ENCODE data around the gene GK.
A peak's percentile ranks its signal among the peaks of the same experiment; 100 is the strongest.
"Not testable (repeated sequence)": the region's sequence is repeated elsewhere in the genome, so short reads cannot be mapped to it uniquely, and the experiment has no call there.

Gene GK
- 2.7 to 273 (median 23.4) reads per million in 9 experiments for total RNA-seq

GRCh38 chrX:30653415-30654131 is at the start of gene GK:
TSS of gene GK (plus strand) at chrX:30653423. CDS start at chrX:30653538, 115 bp downstream.
- H3K27me3 Mint-ChIP-seq = no peaks in the 10 kb centered on the region
- peak within 1 kb of the TSS; percentile 87 for H3K4me3 Mint-ChIP-seq
- H3K4me1 Mint-ChIP-seq (ENCODE audit: low read depth in 2 of 2) = peaks cover 10 to 12% of the 10 kb centered on the region in 2 donors
- peaks cover 7% of the 10 kb centered on the region for H3K36me3 Mint-ChIP-seq (ENCODE audit: insufficient read depth)
- H3K9me3 Mint-ChIP-seq = no peaks in the 10 kb centered on the region
- DNase-seq = peak; percentile 3 to 19 (median 5)
- no peak for ATAC-seq (replicated peaks)
- peak within 1 kb of the TSS; percentile 81 to 92 for H3K27ac Mint-ChIP-seq

DNA sequence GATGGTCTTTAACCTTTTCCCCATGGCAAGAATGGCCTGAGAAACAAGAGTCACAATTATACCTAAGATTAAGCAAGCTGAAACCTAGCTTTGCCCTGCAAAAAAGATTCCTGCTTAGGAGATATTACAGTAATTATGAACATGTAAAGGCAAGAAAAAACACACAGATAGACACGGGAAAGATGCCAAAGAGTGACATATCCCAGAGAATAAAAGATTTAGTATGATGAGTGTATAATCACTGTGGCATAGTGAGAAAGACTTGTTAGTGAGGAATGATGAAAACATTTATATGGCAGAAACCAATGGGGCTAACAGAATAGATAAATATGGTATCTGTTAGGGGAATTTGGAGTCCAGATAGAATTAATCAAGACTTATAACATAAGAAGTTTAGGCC is 46.1 kb upstream of the GK start:
- Mint-ChIP-seq H3K27me3 (no peaks in the 10 kb centered on the region), H3K27ac (no peak overlapping the region), H3K4me3 (no peak overlapping the region), H3K36me3 (ENCODE audit: insufficient read depth) (no peaks in the 10 kb centered on the region), H3K9me3 (no peaks in the 10 kb centered on the region), H3K4me1 (ENCODE audit: low read depth in 2 of 2) (no peaks in the 10 kb centered on the region)
- no peak for ATAC-seq (replicated peaks)
- DNase-seq = no peak

DNA sequence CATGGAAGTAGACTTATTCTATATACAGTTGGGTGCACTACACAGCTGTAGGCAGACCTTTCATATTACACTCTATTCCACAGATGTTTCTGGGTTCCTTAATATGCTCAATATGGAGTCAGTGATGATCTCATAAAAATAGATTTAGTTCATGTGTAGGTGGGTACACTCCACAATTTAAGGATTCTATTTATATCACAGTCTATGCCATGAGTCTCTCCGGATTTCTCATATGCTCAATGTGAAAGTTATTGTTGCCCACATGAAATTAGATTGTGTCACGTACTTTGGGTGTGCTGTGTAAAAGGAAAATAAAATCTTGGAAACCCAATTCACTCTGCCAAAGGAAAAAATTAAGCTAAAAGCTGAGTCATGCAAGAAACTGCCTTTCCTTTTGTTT is 43.2 kb upstream of the GK start:
- H3K36me3 Mint-ChIP-seq (ENCODE audit: insufficient read depth) = no peaks in the 10 kb centered on the region
- no peaks in the 10 kb centered on the region for H3K27me3 Mint-ChIP-seq
- ATAC-seq (replicated peaks) (no peak), DNase-seq (no peak)
- no peak overlapping the region for H3K27ac Mint-ChIP-seq
- H3K4me3 Mint-ChIP-seq = no peak overlapping the region
- H3K9me3 Mint-ChIP-seq = no peaks in the 10 kb centered on the region
- H3K4me1 Mint-ChIP-seq (ENCODE audit: low read depth in 2 of 2) = no peaks in the 10 kb centered on the region

- no peak for ATAC-seq (replicated peaks)
- H3K4me1 Mint-ChIP-seq (ENCODE audit: low read depth in 2 of 2) = no peaks in the 10 kb centered on the region
- H3K27me3 Mint-ChIP-seq = no peaks in the 10 kb centered on the region
- no peaks in the 10 kb centered on the region for H3K9me3 Mint-ChIP-seq
- no peaks in the 10 kb centered on the region for H3K36me3 Mint-ChIP-seq (ENCODE audit: insufficient read depth)
- H3K27ac Mint-ChIP-seq = no peak overlapping the region
- no peak for DNase-seq
- H3K4me3 Mint-ChIP-seq = no peak overlapping the region
These were observed 41.0 kb upstream of the GK start for GRCh38 chrX:30612250-30612655.

GRCh38 chrX:30613721-30614120 is 39.5 kb upstream of the GK start:
- Mint-ChIP-seq H3K36me3 (ENCODE audit: insufficient read depth) (no peaks in the 10 kb centered on the region), H3K4me1 (ENCODE audit: low read depth in 2 of 2) (no peaks in the 10 kb centered on the region), H3K27me3 (no peaks in the 10 kb centered on the region), H3K9me3 (no peaks in the 10 kb centered on the region), H3K4me3 (no peak overlapping the region), H3K27ac (no peak overlapping the region)
- DNase-seq (no peak), ATAC-seq (replicated peaks) (no peak)

- DNase-seq = no peak
- Mint-ChIP-seq H3K4me3 (no peak overlapping the region), H3K27me3 (no peaks in the 10 kb centered on the region), H3K36me3 (ENCODE audit: insufficient read depth) (no peaks in the 10 kb centered on the region), H3K4me1 (ENCODE audit: low read depth in 2 of 2) (no peaks in the 10 kb centered on the region), H3K27ac (no peak overlapping the region), H3K9me3 (no peaks in the 10 kb centered on the region)
- no peak for ATAC-seq (replicated peaks)
These were observed 38.0 kb upstream of the GK start for GRCh38 chrX:30615229-30615628.

DNA sequence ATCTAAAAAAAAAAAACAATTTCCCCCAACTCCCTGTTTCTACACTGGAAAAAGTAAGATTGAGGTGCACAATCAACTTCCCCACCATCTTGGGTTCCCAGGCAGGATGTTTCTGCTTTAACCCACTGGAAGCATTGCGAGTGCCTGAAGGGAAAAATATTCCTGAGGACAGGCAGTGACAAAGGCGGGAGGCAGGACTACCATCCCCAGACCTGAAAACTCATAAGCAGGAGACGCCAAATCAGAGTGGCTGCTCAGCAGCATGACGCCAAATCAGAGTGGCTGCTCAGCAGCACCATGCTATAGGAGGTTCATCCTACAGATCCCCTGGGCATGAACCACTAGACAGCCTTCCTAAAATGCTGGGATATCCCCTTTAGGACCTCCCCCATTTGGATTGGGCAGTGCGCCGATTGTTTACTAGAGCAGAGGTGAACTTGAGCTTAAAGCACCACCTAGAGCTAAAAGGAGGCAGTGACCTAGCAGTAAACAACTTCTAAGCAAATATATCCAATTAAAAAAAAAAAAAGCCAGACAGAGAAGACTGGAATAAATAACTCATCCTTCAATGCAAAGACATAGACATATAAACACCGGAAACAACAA is 35.0 kb upstream of the GK start:
- no peak for ATAC-seq (replicated peaks)
- Mint-ChIP-seq H3K4me3 (no peak overlapping the region), H3K27me3 (no peaks in the 10 kb centered on the region), H3K4me1 (ENCODE audit: low read depth in 2 of 2) (no peaks in the 10 kb centered on the region), H3K9me3 (no peaks in the 10 kb centered on the region), H3K36me3 (ENCODE audit: insufficient read depth) (no peaks in the 10 kb centered on the region), H3K27ac (no peak overlapping the region)
- DNase-seq = no peak

- Mint-ChIP-seq H3K27me3 (no peaks in the 10 kb centered on the region), H3K4me1 (ENCODE audit: low read depth in 2 of 2) (no peaks in the 10 kb centered on the region), H3K4me3 (no peak overlapping the region), H3K9me3 (peaks cover 0 to 1% of the 10 kb centered on the region in 2 donors), H3K36me3 (ENCODE audit: insufficient read depth) (no peaks in the 10 kb centered on the region), H3K27ac (no peak overlapping the region)
- no peak for DNase-seq
- no peak for ATAC-seq (replicated peaks)
These were observed 33.1 kb upstream of the GK start for GRCh38 chrX:30620125-30620524.

- Mint-ChIP-seq H3K4me3 (no peak overlapping the region), H3K27ac (no peak overlapping the region), H3K4me1 (ENCODE audit: low read depth in 2 of 2) (no peaks in the 10 kb centered on the region), H3K9me3 (peaks cover 0 to 1% of the 10 kb centered on the region in 2 donors), H3K27me3 (no peaks in the 10 kb centered on the region), H3K36me3 (ENCODE audit: insufficient read depth) (no peaks in the 10 kb centered on the region)
- ATAC-seq (replicated peaks) = no peak
- no peak for DNase-seq
These were observed 32.1 kb upstream of the GK start for GRCh38 chrX:30620980-30621618.

GRCh38 chrX:30622361-30622760 is 30.9 kb upstream of the GK start:
- H3K4me3 Mint-ChIP-seq = no peak overlapping the region
- H3K9me3 Mint-ChIP-seq = peaks cover 0 to 1% of the 10 kb centered on the region in 2 donors
- DNase-seq (no peak), ATAC-seq (replicated peaks) (no peak)
- H3K27ac Mint-ChIP-seq = no peak overlapping the region
- no peaks in the 10 kb centered on the region for H3K27me3 Mint-ChIP-seq
- no peaks in the 10 kb centered on the region for H3K4me1 Mint-ChIP-seq (ENCODE audit: low read depth in 2 of 2)
- H3K36me3 Mint-ChIP-seq (ENCODE audit: insufficient read depth) = no peaks in the 10 kb centered on the region

- Mint-ChIP-seq H3K27me3 (no peaks in the 10 kb centered on the region), H3K4me1 (ENCODE audit: low read depth in 2 of 2) (no peaks in the 10 kb centered on the region), H3K27ac (no peak overlapping the region), H3K9me3 (peaks cover 0 to 1% of the 10 kb centered on the region in 2 donors), H3K36me3 (ENCODE audit: insufficient read depth) (no peaks in the 10 kb centered on the region), H3K4me3 (no peak overlapping the region)
- DNase-seq (no peak), ATAC-seq (replicated peaks) (no peak)
These were observed 26.8 kb upstream of the GK start for GRCh38 chrX:30626402-30626801.

DNA sequence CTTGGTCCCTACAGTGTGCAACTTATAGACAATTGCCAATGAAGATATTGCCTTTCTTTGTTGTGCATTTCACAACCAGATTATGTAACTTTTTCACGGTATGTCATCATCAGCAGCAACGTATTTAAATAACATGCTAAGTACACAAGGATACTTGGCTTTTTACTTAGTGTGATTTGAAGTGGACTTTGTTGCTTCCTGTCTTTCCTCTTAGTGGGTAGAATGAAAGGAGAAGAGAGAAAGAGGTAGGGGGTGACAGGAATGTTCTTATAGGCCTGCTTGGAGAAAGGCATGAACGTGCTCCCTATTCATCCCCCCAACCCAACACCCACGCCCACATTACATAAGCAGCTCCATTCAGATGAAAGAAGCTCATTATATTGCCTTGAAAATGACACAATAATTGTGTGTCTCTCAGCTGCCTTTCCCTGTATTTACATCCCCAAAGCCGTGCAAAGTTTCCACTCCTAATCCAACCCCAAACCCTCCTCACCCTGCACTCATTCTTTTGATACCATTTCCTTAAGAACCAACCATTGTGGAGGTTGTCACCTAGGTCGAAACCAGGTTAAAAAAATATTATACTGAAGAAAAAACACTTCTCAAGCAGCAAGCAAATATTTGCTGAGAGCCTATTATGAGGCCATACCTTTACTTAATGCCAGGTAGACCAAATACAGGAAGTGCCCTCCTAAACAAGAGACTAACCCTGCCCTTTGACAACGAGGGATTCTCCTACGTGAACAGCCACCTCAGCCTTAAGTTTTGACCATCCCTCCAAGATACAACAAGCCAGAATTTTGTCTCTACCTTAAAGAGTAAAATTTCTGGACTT is 25.2 kb upstream of the GK start:
- H3K9me3 Mint-ChIP-seq = peaks cover 0 to 1% of the 10 kb centered on the region in 2 donors
- H3K27ac Mint-ChIP-seq = no peak overlapping the region

DNA sequence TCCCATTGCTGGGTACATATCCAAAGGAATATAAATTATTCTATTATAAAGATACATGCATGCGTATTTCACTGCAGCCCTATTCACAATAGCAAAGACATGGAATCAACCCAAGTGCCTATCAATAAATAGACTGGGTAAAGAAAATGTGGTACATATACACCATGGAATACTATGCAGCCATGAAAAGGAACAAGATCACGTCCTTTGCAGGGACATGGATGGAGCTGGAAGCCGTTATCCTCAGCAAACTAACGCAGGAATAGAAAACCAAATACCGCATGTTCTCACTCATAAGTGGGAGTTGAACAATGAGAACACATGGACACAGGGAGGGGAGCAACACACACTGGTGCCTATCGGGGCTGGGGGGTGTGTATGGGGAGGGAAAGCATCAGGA is 19.2 kb upstream of the GK start:
- not testable (repeated sequence) for H3K4me1 Mint-ChIP-seq (ENCODE audit: low read depth in 2 of 2); H3K9me3 Mint-ChIP-seq; DNase-seq; H3K27me3 Mint-ChIP-seq; H3K4me3 Mint-ChIP-seq; H3K36me3 Mint-ChIP-seq (ENCODE audit: insufficient read depth); H3K27ac Mint-ChIP-seq; ATAC-seq (replicated peaks)

More for the DNA sequence above, 25.2 kb upstream of the GK start:
- H3K27me3 Mint-ChIP-seq = no peaks in the 10 kb centered on the region
- H3K4me3 Mint-ChIP-seq = no peak overlapping the region
- no peaks in the 10 kb centered on the region for H3K4me1 Mint-ChIP-seq (ENCODE audit: low read depth in 2 of 2)
- no peak for ATAC-seq (replicated peaks)
- H3K36me3 Mint-ChIP-seq (ENCODE audit: insufficient read depth) = no peaks in the 10 kb centered on the region
- no peak for DNase-seq

Data from effector memory CD8-positive, alpha-beta T cell (primary cell).